Stimulated activated CD8-positive, alpha-beta memory T cell treated with anti-CD3 and anti-CD28 coated beads, Interleukin-15, amount 100 ng/mL, for 48 hours (primary cell): ENCODE data around the gene ROR2.

Experiments
- DNase-seq, 2 donors: peaks; one replicate each; pipeline ENCODE4 v3.0.0-alpha.2; 2020; ENCODE audit warnings: low read depth in 2 of 2

Gene ROR2

GRCh38 chr9:91900797-91901177, 49.2 kb downstream of the ROR2 start:
- no peak for DNase-seq

- no peak for DNase-seq
Measured at GRCh38 chr9:91900055-91900796, 49.8 kb downstream of the ROR2 start.

- DNase-seq: no peak
Measured at GRCh38 chr9:91899594-91899993, 50.4 kb downstream of the ROR2 start.

GRCh38 chr9:91899219-91899563, 50.8 kb downstream of the ROR2 start:
- DNase-seq: no peak

GRCh38 chr9:91898451-91899218, 51.4 kb downstream of the ROR2 start:
- DNase-seq: no peak

GRCh38 chr9:91897201-91897600, 52.8 kb downstream of the ROR2 start:
- DNase-seq: no peak

GRCh38 chr9:91896513-91897121, 53.4 kb downstream of the ROR2 start:
- no peak for DNase-seq

GRCh38 chr9:91896097-91896496, 53.9 kb downstream of the ROR2 start:
- DNase-seq: no peak

GRCh38 chr9:91894536-91894935, 55.5 kb downstream of the ROR2 start:
- no peak for DNase-seq

- DNase-seq: no peak
Measured at GRCh38 chr9:91894023-91894422, 56.0 kb downstream of the ROR2 start.

GRCh38 chr9:91891915-91892314, 58.1 kb downstream of the ROR2 start:
- DNase-seq: no peak

- no peak for DNase-seq
Measured at GRCh38 chr9:91890662-91891061, 59.4 kb downstream of the ROR2 start.

GRCh38 chr9:91889161-91889911, 60.7 kb downstream of the ROR2 start:
- no peak for DNase-seq

GRCh38 chr9:91886414-91887076, 63.5 kb downstream of the ROR2 start:
- DNase-seq: no peak

GRCh38 chr9:91885746-91886413, 64.1 kb downstream of the ROR2 start:
- no peak for DNase-seq

GRCh38 chr9:91884696-91885687, 65.0 kb downstream of the ROR2 start:
- DNase-seq: no peak

GRCh38 chr9:91884153-91884552, 65.9 kb downstream of the ROR2 start:
- no peak for DNase-seq

- no peak for DNase-seq
Measured at GRCh38 chr9:91883503-91883902, 66.5 kb downstream of the ROR2 start.

- no peak for DNase-seq
Measured at GRCh38 chr9:91882627-91883026, 67.4 kb downstream of the ROR2 start.

- no peak for DNase-seq
Measured at GRCh38 chr9:91880378-91880972, 69.6 kb downstream of the ROR2 start.
